HepG2 (cell line): ENCODE results near the gene LZTR1. TPM values are rescaled to one million over a fixed set of nuclear protein-coding genes. Genes with fewer than 3 reads are reported as not detected.

ENCODE experiments used
- ATF6 ChIP-seq: sonication (generic); formaldehyde crosslinking; conservative IDR thresholded peaks from 2 replicates; pipeline ENCODE4 v1.4.0; 2020; ENCODE audit warnings: missing genetic modification reagents
- CBFB ChIP-seq: sonication (generic); formaldehyde crosslinking; IDR thresholded peaks from 2 replicates; pipeline ENCODE4 v1.4.0; 2020; ENCODE audit warnings: missing genetic modification reagents
- HNRNPK ChIP-seq: fragments of 200-400 bp; formaldehyde crosslinking; IDR thresholded peaks from 2 replicates; pipeline ENCODE4 v1.6.1; 2018; ENCODE audit warnings: low read length, low read depth, moderate library complexity, mild to moderate bottlenecking; ENCODE audit not compliant: poor library complexity, severe bottlenecking
- JARID2 ChIP-seq: sonication (generic); formaldehyde crosslinking; IDR thresholded peaks from 2 replicates; pipeline ENCODE4 v1.8.1; 2023; ENCODE audit warnings: missing genetic modification reagents, inconsistent platforms; ENCODE audit not compliant: insufficient replicate concordance
- MAX ChIP-seq: IDR thresholded peaks from 2 replicates; pipeline ENCODE4 v1.6.1; 2012; ENCODE audit warnings: inconsistent platforms
- RNF2 ChIP-seq: fragments of 450-650 bp; conservative IDR thresholded peaks from 2 replicates; pipeline ENCODE4 v1.6.1; 2016; ENCODE audit warnings: low read depth
- SNAPC4 ChIP-seq: sonication (generic); formaldehyde crosslinking; IDR thresholded peaks from 2 replicates; pipeline ENCODE4 v1.4.0; 2020; ENCODE audit warnings: mild to moderate bottlenecking, missing genetic modification reagents
- TFE3 ChIP-seq: IDR thresholded peaks from 2 replicates; pipeline ENCODE4 v1.6.1; 2016
- USF2 ChIP-seq, 2 experiments: sonication (generic) in 1 of 2; formaldehyde crosslinking in 1 of 2; IDR thresholded peaks; 2 replicates each; pipeline versions ENCODE4 v1.5.1 to v1.6.1; 2011 to 2020; ENCODE audit warnings: borderline replicate concordance in 1 of 2, low read depth in 1 of 2, low read length in 1 of 2, mild to moderate bottlenecking in 1 of 2, missing genetic modification reagents in 1 of 2, moderate library complexity in 1 of 2
- ZBTB1 ChIP-seq: sonication (generic); formaldehyde crosslinking; IDR thresholded peaks from 2 replicates; pipeline ENCODE4 v1.4.0; 2020; ENCODE audit warnings: missing genetic modification reagents, borderline replicate concordance
- ZNF17 ChIP-seq: sonication (generic); formaldehyde crosslinking; IDR thresholded peaks from 2 replicates; pipeline ENCODE4 v1.5.0; 2020; ENCODE audit warnings: mild to moderate bottlenecking, missing genetic modification reagents
- ZNF18 ChIP-seq: sonication (generic); formaldehyde crosslinking; IDR thresholded peaks from 2 replicates; pipeline ENCODE4 v1.8.0; 2022; ENCODE audit warnings: mild to moderate bottlenecking, missing genetic modification reagents; ENCODE audit not compliant: insufficient replicate concordance
- ZNF788 ChIP-seq: sonication (generic); formaldehyde crosslinking; IDR thresholded peaks from 2 replicates; pipeline ENCODE4 v1.5.0; 2020; ENCODE audit warnings: mild to moderate bottlenecking, missing genetic modification reagents, borderline replicate concordance
- ZNF792 ChIP-seq: IDR thresholded peaks from 2 replicates; pipeline ENCODE4 v1.6.1; 2016
- polyA plus RNA-seq, 8 experiments: library from polyadenylated mRNA; depleted of rRNA in 3 of 8; stranded (reverse) in 7 of 8; unstranded in 1 of 8; fragments of >200 nt; fragmentation: Illumina TruSeq in 4 of 8; extraction: Trizol in 4 of 8; gene quantifications; 2 replicates each; pipeline versions ENCODE4 v1.2.1 to v1.2.3, GENCODE V29; 2011 to 2016; ENCODE audit warnings: low read depth in 4 of 8, missing spikeins in 1 of 8, mixed read lengths in 1 of 8; ENCODE audit not compliant: insufficient read depth in 1 of 8
- total RNA-seq, 5 experiments: library from RNA; depleted of rRNA; stranded (reverse); fragments of >200 nt; fragmentation: Illumina TruSeq; extraction: Trizol; gene quantifications; 2 replicates each; pipeline ENCODE4 v1.2.3, GENCODE V29; 2016; ENCODE audit warnings: low read depth in 1 of 5

LZTR1 gene
- total and polyA plus RNA-seq, 2 of the 13 experiments (the other 11 are each of a cell fraction or from before 2014, with no cell fraction given), result 21.8 to 22.4 TPM

GRCh38 chr22:20949698-20950183 is 32.4 kb upstream of the LZTR1 start (continued):
- TF ChIP-seq SNAPC4 (CRISPR knock-in tag) (no peak), ZNF792 (CRISPR knock-in tag) (0 out of 2 replicates have a peak, but pooled peaks have one; percentile 28), JARID2 (CRISPR knock-in tag) (no peak), MAX (peak; percentile 53; the same call in 1 of the 2 replicates), TFE3 (peak; percentile 70), USF2 (IDR thresholded peaks at IDR 0.05; ENCODE audit: low read depth, low read length) (no peak), USF2 (CRISPR knock-in tag; IDR thresholded peaks at IDR 0.05; ENCODE audit: borderline replicate concordance) (no peak), ZNF17 (CRISPR knock-in tag) (no peak), ATF6 (CRISPR knock-in tag) (no peak), CBFB (peak; percentile 53; the same call in 1 of the 2 replicates), HNRNPK (no peak), ZNF788 (CRISPR knock-in tag) (peak; percentile 47; the same call in 1 of the 2 replicates), ZBTB1 (CRISPR knock-in tag) (no peak), ZNF18 (CRISPR knock-in tag) (peak; percentile 78), RNF2 (no peak)
